Measurements from ENCODE around the gene ADCY5. TPM values are rescaled to one million over a fixed set of nuclear protein-coding genes. Genes with fewer than 3 reads are reported as not detected.
A peak's percentile ranks its signal among the peaks of the same experiment; 100 is the strongest.

The ADCY5 gene
- total and polyA plus RNA-seq, 2 donors (not counting 1 experiment from before 2014, with no cell fraction given) = not detected

GRCh38 chr3:123451186-123451585, 2.3 kb upstream of the ADCY5 start:
- no peaks in the 10 kb centered on the region for H3K36me3 ChIP-seq (replicated peaks in 1 of 2; ENCODE audit: control extremely low read depth in 1 of 2, control insufficient read depth in 1 of 2, extremely low read depth in 1 of 2, insufficient read depth in 2 of 2, low read length in 1 of 2)
- ChIA-PET CTCF (no interaction called here), POLR2A (no interaction called here)
- H3K4me3 ChIP-seq (ENCODE audit: control extremely low read depth in 1 of 5, extremely low read depth in 1 of 5, insufficient read depth in 1 of 5, low read depth in 2 of 5, low read length in 4 of 5) = no peak overlapping the region
- Mint-ChIP-seq H3K9me3 (ENCODE audit: insufficient read depth) (no peaks in the 10 kb centered on the region), H3K27ac (no peak overlapping the region), H3K27me3 (peaks cover 42% of the 10 kb centered on the region), H3K4me3 (peak overlapping the region; percentile 71), H3K4me1 (peaks cover 10% of the 10 kb centered on the region)
- H3K9ac ChIP-seq (ENCODE audit: low read length) = no peak overlapping the region
- intact Hi-C loops (cut with micrococcal nuclease) = no loop called here
- no peak overlapping the region for H3K27ac ChIP-seq (ENCODE audit: low read length in 2 of 2)
- peaks cover 0 to 7% (median 0%) of the 10 kb centered on the region in 3 donors for H3K9me3 ChIP-seq (ENCODE audit: control extremely low read depth in 1 of 3, control insufficient read depth in 2 of 3, insufficient read depth in 1 of 3, low read length in 2 of 3)
- no peaks in the 10 kb centered on the region for H3K79me2 ChIP-seq (ENCODE audit: control insufficient read depth, insufficient read depth, low read length)
- ATAC-seq (ENCODE audit: low read depth) (no peak), DNase-seq (no peak)
- 84% methylated on average over 4 of the region's 4 CpGs for WGBS (ENCODE audit: insufficient coverage)
- peaks cover 0 to 42% (median 23%) of the 10 kb centered on the region in 4 experiments for H3K27me3 ChIP-seq (replicated peaks in 1 of 4; ENCODE audit: control extremely low read depth in 1 of 4, control insufficient read depth in 3 of 4, insufficient read depth in 4 of 4, low read length in 3 of 4)
- peaks cover 10 to 13% of the 10 kb centered on the region in 2 donors for H3K4me1 ChIP-seq (ENCODE audit: control insufficient read depth in 2 of 2, insufficient read depth in 2 of 2, low read length in 2 of 2)
- TF ChIP-seq EZH2 (IDR thresholded peaks at IDR 0.05; ENCODE audit: borderline replicate concordance, insufficient read depth, low read depth, low read length, poor library complexity, severe bottlenecking) (no peak), CTCF (IDR thresholded peaks at IDR 0.05) (no peak)
- no peak overlapping the region for H2AFZ ChIP-seq (ENCODE audit: insufficient read depth, low read depth, low read length, poor library complexity, severe bottlenecking)
- no peaks in the 10 kb centered on the region for H4K20me1 ChIP-seq (ENCODE audit: control insufficient read depth, insufficient read depth, low read length, poor library complexity, severe bottlenecking)
- H3K4me2 ChIP-seq (replicated peaks; ENCODE audit: low read depth, low read length, poor library complexity, severe bottlenecking) = no peak overlapping the region

GRCh38 chr3:123449997-123450604, 1.2 kb upstream of the ADCY5 start:
- no peak for ATAC-seq (ENCODE audit: low read depth)
- H3K36me3 ChIP-seq (replicated peaks in 1 of 2; ENCODE audit: control extremely low read depth in 1 of 2, control insufficient read depth in 1 of 2, extremely low read depth in 1 of 2, insufficient read depth in 2 of 2, low read length in 1 of 2) = no peaks in the 10 kb centered on the region
- ChIA-PET CTCF (no interaction called here), POLR2A (no interaction called here)
- WGBS (ENCODE audit: insufficient coverage) = 20% methylated on average over 31 of the region's 33 CpGs
- TF ChIP-seq EZH2 (IDR thresholded peaks at IDR 0.05; ENCODE audit: borderline replicate concordance, insufficient read depth, low read depth, low read length, poor library complexity, severe bottlenecking) (no peak), CTCF (IDR thresholded peaks at IDR 0.05) (no peak)
- no peak for DNase-seq
- peaks cover 10% of the 10 kb centered on the region for H3K4me1 Mint-ChIP-seq
- no peak overlapping the region for H3K27ac ChIP-seq (ENCODE audit: low read length in 2 of 2)
- H3K4me3 ChIP-seq (ENCODE audit: control extremely low read depth in 1 of 5, extremely low read depth in 1 of 5, insufficient read depth in 1 of 5, low read depth in 2 of 5, low read length in 4 of 5) = peak overlapping the region in 3 of 5 experiments; percentile 8 to 65 (median 32)
- H3K27me3 Mint-ChIP-seq = peaks cover 45% of the 10 kb centered on the region
- H3K9me3 Mint-ChIP-seq (ENCODE audit: insufficient read depth) = no peaks in the 10 kb centered on the region
- H3K27me3 ChIP-seq (replicated peaks in 1 of 4; ENCODE audit: control extremely low read depth in 1 of 4, control insufficient read depth in 3 of 4, insufficient read depth in 4 of 4, low read length in 3 of 4) = peaks cover 0 to 51% (median 26%) of the 10 kb centered on the region in 4 experiments
- no peak overlapping the region for H3K27ac Mint-ChIP-seq
- intact Hi-C loops (cut with micrococcal nuclease) = loop anchor here (2.0 kb wide), 1 partner anchor 109 kb away; no protein-coding TSS in a partner anchor
- H3K9ac ChIP-seq (ENCODE audit: low read length) = peak overlapping the region; percentile 12
- peak overlapping the region; percentile 92 for H3K4me2 ChIP-seq (replicated peaks; ENCODE audit: low read depth, low read length, poor library complexity, severe bottlenecking)
- no peaks in the 10 kb centered on the region for H3K79me2 ChIP-seq (ENCODE audit: control insufficient read depth, insufficient read depth, low read length)
- peaks cover 10 to 13% of the 10 kb centered on the region in 2 donors for H3K4me1 ChIP-seq (ENCODE audit: control insufficient read depth in 2 of 2, insufficient read depth in 2 of 2, low read length in 2 of 2)
- peaks cover 0 to 7% (median 0%) of the 10 kb centered on the region in 3 donors for H3K9me3 ChIP-seq (ENCODE audit: control extremely low read depth in 1 of 3, control insufficient read depth in 2 of 3, insufficient read depth in 1 of 3, low read length in 2 of 3)
- no peaks in the 10 kb centered on the region for H4K20me1 ChIP-seq (ENCODE audit: control insufficient read depth, insufficient read depth, low read length, poor library complexity, severe bottlenecking)
- H3K4me3 Mint-ChIP-seq = peak overlapping the region; percentile 71
- peak overlapping the region; percentile 10 for H2AFZ ChIP-seq (ENCODE audit: insufficient read depth, low read depth, low read length, poor library complexity, severe bottlenecking)
